ENCODE data around the gene AP3M1.
A peak's percentile ranks its signal among the peaks of the same experiment; 100 is the strongest.

Gene AP3M1

DNA sequence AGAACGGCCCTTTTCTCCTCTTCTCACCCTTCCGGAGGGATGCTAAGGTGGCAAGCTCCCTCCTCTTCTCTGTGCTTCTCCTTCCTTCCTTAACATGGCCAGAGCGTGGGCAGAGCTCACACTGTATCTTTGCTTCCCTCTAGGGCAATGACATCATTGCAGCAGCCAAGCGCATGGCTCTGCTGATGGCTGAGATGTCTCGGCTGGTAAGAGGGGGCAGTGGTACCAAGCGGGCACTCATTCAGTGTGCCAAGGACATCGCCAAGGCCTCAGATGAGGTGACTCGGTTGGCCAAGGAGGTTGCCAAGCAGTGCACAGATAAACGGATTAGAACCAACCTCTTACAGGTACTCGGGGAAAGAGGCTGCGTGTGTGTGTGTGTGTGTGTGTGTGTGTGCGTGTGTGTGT is 36.6 kb downstream of the AP3M1 start:
- TF ChIP-seq, protein P1, sequence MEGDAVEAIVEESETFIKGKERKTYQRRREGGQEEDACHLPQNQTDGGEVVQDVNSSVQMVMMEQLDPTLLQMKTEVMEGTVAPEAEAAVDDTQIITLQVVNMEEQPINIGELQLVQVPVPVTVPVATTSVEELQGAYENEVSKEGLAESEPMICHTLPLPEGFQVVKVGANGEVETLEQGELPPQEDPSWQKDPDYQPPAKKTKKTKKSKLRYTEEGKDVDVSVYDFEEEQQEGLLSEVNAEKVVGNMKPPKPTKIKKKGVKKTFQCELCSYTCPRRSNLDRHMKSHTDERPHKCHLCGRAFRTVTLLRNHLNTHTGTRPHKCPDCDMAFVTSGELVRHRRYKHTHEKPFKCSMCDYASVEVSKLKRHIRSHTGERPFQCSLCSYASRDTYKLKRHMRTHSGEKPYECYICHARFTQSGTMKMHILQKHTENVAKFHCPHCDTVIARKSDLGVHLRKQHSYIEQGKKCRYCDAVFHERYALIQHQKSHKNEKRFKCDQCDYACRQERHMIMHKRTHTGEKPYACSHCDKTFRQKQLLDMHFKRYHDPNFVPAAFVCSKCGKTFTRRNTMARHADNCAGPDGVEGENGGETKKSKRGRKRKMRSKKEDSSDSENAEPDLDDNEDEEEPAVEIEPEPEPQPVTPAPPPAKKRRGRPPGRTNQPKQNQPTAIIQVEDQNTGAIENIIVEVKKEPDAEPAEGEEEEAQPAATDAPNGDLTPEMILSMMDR (IDR thresholded peaks at IDR 0.05; ENCODE audit: low read length, missing control alignments): no peak
- no peak overlapping the region for H3K4me3 ChIP-seq (replicated peaks; ENCODE audit: low read depth, low read length)
- DNase-seq (ENCODE audit: low read depth): no peak

DNA sequence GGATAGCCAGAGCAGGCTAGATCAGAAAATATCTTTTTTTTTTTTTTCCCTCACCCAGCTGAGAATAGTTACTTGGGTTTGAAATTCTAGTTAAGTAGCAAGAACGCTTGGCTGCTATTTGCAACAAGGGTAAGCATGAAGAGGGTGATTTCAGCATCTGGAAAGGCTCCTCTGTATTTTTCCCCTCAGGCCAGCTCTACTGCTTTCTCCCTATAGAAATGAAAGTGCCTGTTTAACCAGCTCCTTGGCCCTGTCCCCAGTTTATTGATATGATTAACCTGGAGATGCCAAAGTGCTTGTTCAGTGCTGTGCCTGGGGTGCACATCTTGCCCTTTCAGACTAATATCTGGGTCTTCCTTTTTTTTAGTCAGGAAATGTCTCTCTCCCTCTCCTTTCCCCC is 37.1 kb downstream of the AP3M1 start:
- peak; percentile 20 for DNase-seq (ENCODE audit: low read depth)
- TF ChIP-seq, protein P1 (IDR thresholded peaks at IDR 0.05; ENCODE audit: low read length, missing control alignments): no peak
- no peak overlapping the region for H3K4me3 ChIP-seq (replicated peaks; ENCODE audit: low read depth, low read length)

DNA sequence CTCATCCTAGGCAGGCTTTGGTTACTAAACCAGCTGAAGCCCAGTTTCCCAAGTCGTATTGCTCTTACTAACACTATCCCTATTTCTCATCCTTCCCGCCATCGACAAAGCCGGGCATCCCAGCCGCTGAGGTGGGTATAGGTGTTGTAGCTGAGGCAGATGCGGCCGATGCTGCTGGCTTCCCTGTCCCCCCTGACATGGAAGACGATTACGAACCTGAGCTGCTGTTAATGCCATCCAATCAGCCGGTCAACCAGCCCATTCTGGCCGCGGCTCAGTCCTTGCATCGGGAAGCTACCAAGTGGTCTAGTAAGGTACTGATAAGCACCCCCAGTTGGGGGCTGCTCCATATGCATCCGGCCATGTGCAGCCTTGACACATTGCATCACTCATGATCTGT is 38.8 kb downstream of the AP3M1 start:
- DNase-seq (ENCODE audit: low read depth): no peak
- TF ChIP-seq, protein P1 (IDR thresholded peaks at IDR 0.05; ENCODE audit: low read length, missing control alignments): no peak
- no peak overlapping the region for H3K4me3 ChIP-seq (replicated peaks; ENCODE audit: low read depth, low read length)

DNA sequence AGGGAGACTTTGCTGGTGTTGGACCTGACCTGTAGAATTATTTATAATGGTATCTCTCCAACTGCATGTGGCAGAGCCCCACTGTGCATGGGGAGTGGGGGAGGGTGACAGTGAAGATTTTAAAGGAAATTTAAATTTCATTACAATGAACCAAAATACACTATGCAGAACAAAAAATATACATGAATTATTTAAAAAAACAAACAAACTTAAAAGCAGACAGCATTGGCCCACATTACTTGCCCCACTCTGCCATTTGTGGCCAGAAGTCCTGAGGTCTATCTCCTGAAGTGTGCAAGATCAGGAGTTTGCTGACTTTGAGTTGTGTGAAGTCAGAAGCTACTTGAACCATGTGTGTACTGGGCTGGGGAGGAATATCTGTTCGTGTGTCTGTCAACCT is 40.5 kb downstream of the AP3M1 start:
- no peak overlapping the region for H3K4me3 ChIP-seq (replicated peaks; ENCODE audit: low read depth, low read length)
- DNase-seq (ENCODE audit: low read depth): no peak
- TF ChIP-seq, protein P1 (IDR thresholded peaks at IDR 0.05; ENCODE audit: low read length, missing control alignments): no peak

DNA sequence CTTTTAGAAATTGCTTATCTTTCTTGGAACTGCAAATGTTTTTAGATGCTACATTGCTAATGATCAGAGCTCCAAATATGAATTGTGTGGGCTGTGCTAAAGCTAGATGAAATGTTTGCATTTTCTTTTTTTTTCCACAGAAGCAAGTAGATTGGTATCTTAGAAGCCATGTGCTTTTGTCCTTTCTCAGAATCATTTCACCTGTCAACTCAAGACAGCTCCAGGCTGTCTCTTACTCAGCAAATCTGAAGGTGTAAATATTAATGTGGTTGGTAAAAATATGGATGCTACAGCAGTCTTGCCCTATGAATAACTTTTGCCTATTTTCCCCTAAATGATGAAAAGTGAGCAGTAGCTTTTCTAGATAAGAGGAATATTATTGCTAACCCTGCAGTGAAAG is 41.2 kb downstream of the AP3M1 start:
- no peak overlapping the region for H3K4me3 ChIP-seq (replicated peaks; ENCODE audit: low read depth, low read length)
- TF ChIP-seq, protein P1 (IDR thresholded peaks at IDR 0.05; ENCODE audit: low read length, missing control alignments): no peak
- no peak for DNase-seq (ENCODE audit: low read depth)

DNA sequence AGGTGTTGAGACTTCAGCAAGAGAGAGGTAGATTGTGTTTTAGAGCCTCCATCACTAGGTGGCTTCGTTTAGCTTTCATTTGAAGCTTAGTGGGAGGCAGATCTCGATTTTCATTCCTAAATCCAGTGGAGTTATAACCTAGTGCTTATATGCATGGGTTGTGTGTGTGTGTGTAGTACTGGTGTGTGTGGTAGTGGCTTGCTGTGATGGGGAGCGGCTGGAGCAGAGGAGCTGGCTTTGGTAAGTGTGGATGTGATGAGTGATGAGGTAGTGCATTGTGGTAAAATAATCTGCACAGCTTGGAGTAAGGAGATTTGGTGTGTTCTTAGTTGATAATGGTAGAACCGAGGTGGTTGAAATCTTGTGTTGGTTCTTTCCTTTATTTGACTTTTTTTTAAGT is 43.2 kb downstream of the AP3M1 start:
- DNase-seq (ENCODE audit: low read depth): no peak
- TF ChIP-seq, protein P1 (IDR thresholded peaks at IDR 0.05; ENCODE audit: low read length, missing control alignments): no peak
- H3K4me3 ChIP-seq (replicated peaks; ENCODE audit: low read depth, low read length): no peak overlapping the region

DNA sequence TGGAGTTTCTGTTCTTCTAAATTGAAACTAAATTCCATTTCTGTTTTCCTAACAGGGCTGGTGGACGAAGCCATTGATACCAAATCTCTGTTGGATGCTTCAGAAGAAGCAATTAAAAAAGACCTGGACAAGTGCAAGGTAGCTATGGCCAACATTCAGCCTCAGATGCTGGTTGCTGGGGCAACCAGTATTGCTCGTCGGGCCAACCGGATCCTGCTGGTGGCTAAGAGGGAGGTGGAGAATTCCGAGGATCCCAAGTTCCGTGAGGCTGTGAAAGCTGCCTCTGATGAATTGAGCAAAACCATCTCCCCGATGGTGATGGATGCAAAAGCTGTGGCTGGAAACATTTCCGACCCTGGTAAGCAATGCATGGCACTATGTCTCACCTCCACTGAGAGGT is 45.6 kb downstream of the AP3M1 start:
- no peak for DNase-seq (ENCODE audit: low read depth)
- H3K4me3 ChIP-seq (replicated peaks; ENCODE audit: low read depth, low read length): no peak overlapping the region
- TF ChIP-seq, protein P1 (IDR thresholded peaks at IDR 0.05; ENCODE audit: low read length, missing control alignments): no peak

All from fibroblast of pulmonary artery (primary cell).